ENCODE measurements around the gene ASZ1.

Gene ASZ1

DNA sequence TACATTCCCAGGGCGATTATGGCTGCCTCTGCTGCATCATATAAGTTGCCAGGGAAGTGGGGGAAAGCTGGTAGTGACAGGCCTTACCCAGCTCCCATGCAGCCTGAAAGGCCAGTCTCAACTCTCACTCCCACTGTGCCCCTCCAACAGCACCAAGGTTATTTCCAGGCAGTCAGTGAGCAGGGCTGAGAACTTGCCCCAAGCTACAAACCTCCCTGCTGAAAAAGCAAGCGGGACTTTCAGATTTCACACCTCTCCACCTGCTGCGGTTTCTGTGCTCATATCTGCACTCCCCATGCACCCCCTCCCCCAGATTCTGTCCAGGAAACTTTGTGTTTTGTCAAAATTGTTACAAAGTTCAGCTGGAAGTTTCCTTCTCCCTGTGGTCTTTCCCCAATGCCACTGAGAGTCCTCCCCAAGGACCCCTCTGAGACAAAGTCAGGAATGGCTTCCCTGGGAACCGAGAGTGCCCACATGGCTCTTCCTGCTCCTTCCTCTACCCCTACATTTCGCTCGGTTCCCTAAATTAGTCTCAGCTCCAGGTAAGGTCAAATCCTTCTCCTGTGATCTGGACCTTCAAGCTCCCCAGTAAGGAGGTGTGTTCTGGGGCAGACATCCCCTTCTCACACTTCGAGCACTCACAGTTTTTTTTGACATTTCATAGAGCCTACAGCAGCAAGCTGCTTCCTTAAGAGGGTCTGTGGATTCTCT is 79.2 kb downstream of the ASZ1 start:
- H3K9me3 ChIP-seq: no peaks in the 10 kb centered on the region
- no peaks in the 10 kb centered on the region for H3K36me3 ChIP-seq (replicated peaks)
- peaks cover 4% of the 10 kb centered on the region; the same call in 1 of the 2 replicates for H3K4me1 ChIP-seq
- in situ Hi-C loops (cut with MboI; ENCODE audit: low sequenced_read_pairs): no loop called here
- H3K4me3 ChIP-seq: no peak overlapping the region
- peaks cover 4% of the 10 kb centered on the region for H3K27me3 ChIP-seq (ENCODE audit: low read depth)
- DNase-seq (ENCODE audit: low spot score in 2 of 2): no peak

GRCh38 chr7:117347480-117347879 is 79.8 kb downstream of the ASZ1 start:
- no peak overlapping the region for H3K4me3 ChIP-seq
- in situ Hi-C loops (cut with MboI; ENCODE audit: low sequenced_read_pairs): no loop called here
- DNase-seq (ENCODE audit: low spot score in 2 of 2): no peak
- H3K27me3 ChIP-seq (ENCODE audit: low read depth): peaks cover 4% of the 10 kb centered on the region
- H3K36me3 ChIP-seq (replicated peaks): no peaks in the 10 kb centered on the region
- no peaks in the 10 kb centered on the region for H3K9me3 ChIP-seq
- H3K4me1 ChIP-seq: peaks cover 4% of the 10 kb centered on the region; the same call in 1 of the 2 replicates

DNA sequence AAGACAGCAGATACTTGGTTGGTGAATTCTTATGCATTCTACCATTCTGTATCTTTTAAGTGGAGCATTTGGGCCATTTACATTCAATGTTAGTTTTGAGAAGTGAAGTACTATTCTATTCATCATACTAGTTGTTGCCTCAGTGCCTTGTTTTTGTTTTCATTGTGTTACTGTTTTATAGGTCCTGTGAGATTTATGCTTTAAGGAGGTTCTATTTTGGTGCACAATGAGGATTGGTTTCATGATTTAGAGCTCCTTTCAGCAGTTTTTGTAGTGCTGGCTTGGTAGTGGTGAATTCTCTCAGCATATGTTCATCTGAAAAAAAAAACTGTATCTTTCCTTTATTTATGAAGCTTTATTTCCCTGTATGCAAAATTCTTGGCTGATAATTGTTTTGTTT is 81.1 kb downstream of the ASZ1 start:
- DNase-seq (ENCODE audit: low spot score in 2 of 2): peak in 1 of 2 experiments; percentile 13
- H3K27me3 ChIP-seq (ENCODE audit: low read depth): peaks cover 4% of the 10 kb centered on the region
- in situ Hi-C loops (cut with MboI; ENCODE audit: low sequenced_read_pairs): no loop called here
- peaks cover 4% of the 10 kb centered on the region; the same call in 1 of the 2 replicates for H3K4me1 ChIP-seq
- H3K9me3 ChIP-seq: no peaks in the 10 kb centered on the region
- no peaks in the 10 kb centered on the region for H3K36me3 ChIP-seq (replicated peaks)
- no peak overlapping the region for H3K4me3 ChIP-seq

DNA sequence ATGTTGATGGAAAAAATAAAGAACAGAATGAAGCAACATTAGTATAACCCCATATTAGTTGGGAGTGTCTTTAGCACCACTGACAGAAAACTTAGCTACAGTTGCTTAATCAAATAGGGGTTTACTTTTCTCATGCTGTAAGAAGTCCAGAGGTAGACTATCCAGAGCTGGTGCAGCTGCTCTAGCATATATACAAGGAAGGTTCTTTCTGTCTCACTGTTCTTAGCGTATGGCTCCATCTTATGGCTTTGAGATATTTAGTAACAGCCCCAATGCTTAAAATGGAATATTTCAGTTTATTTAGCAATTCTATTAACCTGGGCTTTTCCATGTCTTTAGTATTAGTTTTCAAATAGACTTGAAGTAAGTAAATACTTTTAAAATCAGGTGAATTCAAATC is 89.3 kb downstream of the ASZ1 start:
- H3K9me3 ChIP-seq: no peaks in the 10 kb centered on the region

GRCh38 chr7:117333168-117333567 is 94.1 kb downstream of the ASZ1 start:
- Histone ChIP-seq H3K36me3 (replicated peaks) (no peaks in the 10 kb centered on the region), H3K27me3 (ENCODE audit: low read depth) (peaks cover 3% of the 10 kb centered on the region; the same call in 1 of the 2 replicates), H3K4me3 (no peak overlapping the region), H3K9me3 (no peaks in the 10 kb centered on the region), H3K4me1 (no peaks in the 10 kb centered on the region)
- no peak for DNase-seq (ENCODE audit: low spot score in 2 of 2)
- in situ Hi-C loops (cut with MboI; ENCODE audit: low sequenced_read_pairs): no loop called here

More for the DNA sequence above, 89.3 kb downstream of the ASZ1 start:
- no peak for DNase-seq (ENCODE audit: low spot score in 2 of 2)
- Histone ChIP-seq H3K36me3 (replicated peaks) (no peaks in the 10 kb centered on the region), H3K27me3 (ENCODE audit: low read depth) (peaks cover 3% of the 10 kb centered on the region; the same call in 1 of the 2 replicates), H3K4me1 (no peaks in the 10 kb centered on the region), H3K4me3 (no peak overlapping the region)
- in situ Hi-C loops (cut with MboI; ENCODE audit: low sequenced_read_pairs): no loop called here

GRCh38 chr7:117332031-117332430 is 95.3 kb downstream of the ASZ1 start:
- in situ Hi-C loops (cut with MboI; ENCODE audit: low sequenced_read_pairs): no loop called here
- H3K4me1 ChIP-seq: no peaks in the 10 kb centered on the region
- H3K27me3 ChIP-seq (ENCODE audit: low read depth): peaks cover 3% of the 10 kb centered on the region; the same call in 1 of the 2 replicates
- H3K4me3 ChIP-seq: no peak overlapping the region
- no peaks in the 10 kb centered on the region for H3K9me3 ChIP-seq
- no peaks in the 10 kb centered on the region for H3K36me3 ChIP-seq (replicated peaks)
- DNase-seq (ENCODE audit: low spot score in 2 of 2): no peak

GRCh38 chr7:117325836-117326235 is 101.5 kb downstream of the ASZ1 start:
- H3K27me3 ChIP-seq (ENCODE audit: low read depth): peaks cover 47% of the 10 kb centered on the region
- DNase-seq (ENCODE audit: low spot score in 2 of 2): no peak
- in situ Hi-C loops (cut with MboI; ENCODE audit: low sequenced_read_pairs): no loop called here

GRCh38 chr7:117324960-117325359 is 102.3 kb downstream of the ASZ1 start:
- no peak overlapping the region for H3K4me3 ChIP-seq
- no peaks in the 10 kb centered on the region for H3K4me1 ChIP-seq

More at GRCh38 chr7:117325836-117326235, 101.5 kb downstream of the ASZ1 start:
- H3K4me3 ChIP-seq: no peak overlapping the region
- H3K36me3 ChIP-seq (replicated peaks): no peaks in the 10 kb centered on the region
- no peaks in the 10 kb centered on the region for H3K9me3 ChIP-seq
- H3K4me1 ChIP-seq: no peaks in the 10 kb centered on the region

DNA sequence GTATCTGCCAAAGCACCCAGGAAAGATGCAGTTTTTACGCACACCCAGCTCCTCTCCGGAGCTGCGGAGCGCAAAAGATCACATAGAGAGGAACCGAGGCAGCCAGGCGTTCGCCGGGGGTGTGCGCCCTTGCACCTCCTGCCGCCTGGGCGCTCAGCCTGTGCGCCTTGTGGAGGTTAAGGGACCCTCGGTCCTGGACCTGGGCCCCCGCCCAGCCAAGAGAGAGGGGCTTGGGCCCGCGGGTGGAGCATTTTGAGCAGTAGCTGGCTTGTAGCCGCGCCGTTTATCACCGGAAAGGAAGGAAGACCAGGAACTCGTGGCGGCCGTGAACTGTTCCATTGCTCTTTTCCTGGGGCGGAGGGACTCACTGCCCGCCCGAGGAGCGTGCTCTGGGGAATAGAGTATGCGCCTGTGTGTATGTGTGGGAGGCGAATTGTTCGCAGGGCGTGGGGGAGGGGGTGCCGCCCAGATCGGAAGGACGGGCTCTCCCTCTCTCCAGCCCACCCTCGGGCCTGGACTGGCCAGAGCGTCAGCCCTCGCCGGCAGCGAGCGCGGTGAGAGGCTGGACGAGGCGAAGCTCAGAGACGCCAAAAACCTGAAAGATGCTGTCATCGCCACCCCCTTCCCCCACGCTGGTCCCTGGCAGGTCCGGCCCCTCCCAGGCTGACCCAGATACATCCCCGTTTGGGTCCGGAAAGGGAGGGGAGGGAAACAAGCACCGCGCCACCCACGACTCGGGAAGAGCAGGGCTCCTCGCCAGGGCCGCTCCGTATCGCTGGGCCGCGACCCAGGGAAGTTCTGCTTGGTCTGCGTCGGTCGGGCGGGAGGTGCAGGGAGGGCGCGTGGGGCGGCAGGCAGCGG is 103.2 kb downstream of the ASZ1 start:
- Histone ChIP-seq H3K36me3 (replicated peaks) (no peaks in the 10 kb centered on the region), H3K27me3 (ENCODE audit: low read depth) (peaks cover 59% of the 10 kb centered on the region), H3K4me1 (no peaks in the 10 kb centered on the region), H3K4me3 (no peak overlapping the region), H3K9me3 (no peaks in the 10 kb centered on the region)
- no peak for DNase-seq (ENCODE audit: low spot score in 2 of 2)
- in situ Hi-C loops (cut with MboI; ENCODE audit: low sequenced_read_pairs): no loop called here

More at GRCh38 chr7:117324960-117325359, 102.3 kb downstream of the ASZ1 start:
- no peaks in the 10 kb centered on the region for H3K9me3 ChIP-seq
- peaks cover 55% of the 10 kb centered on the region for H3K27me3 ChIP-seq (ENCODE audit: low read depth)
- no peak for DNase-seq (ENCODE audit: low spot score in 2 of 2)
- H3K36me3 ChIP-seq (replicated peaks): no peaks in the 10 kb centered on the region
- in situ Hi-C loops (cut with MboI; ENCODE audit: low sequenced_read_pairs): no loop called here

- H3K4me3 ChIP-seq: no peak overlapping the region
- in situ Hi-C loops (cut with MboI; ENCODE audit: low sequenced_read_pairs): no loop called here
- DNase-seq (ENCODE audit: low spot score in 2 of 2): no peak
- no peaks in the 10 kb centered on the region for H3K36me3 ChIP-seq (replicated peaks)
- H3K27me3 ChIP-seq (ENCODE audit: low read depth): peaks cover 60% of the 10 kb centered on the region
- no peaks in the 10 kb centered on the region for H3K9me3 ChIP-seq
- no peaks in the 10 kb centered on the region for H3K4me1 ChIP-seq
Measured at GRCh38 chr7:117323305-117323850, 103.9 kb downstream of the ASZ1 start.

- Histone ChIP-seq H3K27me3 (ENCODE audit: low read depth) (peaks cover 65% of the 10 kb centered on the region), H3K36me3 (replicated peaks) (no peaks in the 10 kb centered on the region), H3K4me1 (no peaks in the 10 kb centered on the region), H3K4me3 (no peak within 1 kb of the TSS), H3K9me3 (no peaks in the 10 kb centered on the region)
- DNase-seq (ENCODE audit: low spot score in 2 of 2): no peak
- in situ Hi-C loops (cut with MboI; ENCODE audit: low sequenced_read_pairs): no loop called here
Measured at GRCh38 chr7:117322741-117323304, 104.5 kb downstream of the ASZ1 start, which contains the start of gene WNT2. TSS of gene WNT2 (minus strand) at chr7:117323058. CDS start at chr7:117322989, 69 bp downstream.

DNA sequence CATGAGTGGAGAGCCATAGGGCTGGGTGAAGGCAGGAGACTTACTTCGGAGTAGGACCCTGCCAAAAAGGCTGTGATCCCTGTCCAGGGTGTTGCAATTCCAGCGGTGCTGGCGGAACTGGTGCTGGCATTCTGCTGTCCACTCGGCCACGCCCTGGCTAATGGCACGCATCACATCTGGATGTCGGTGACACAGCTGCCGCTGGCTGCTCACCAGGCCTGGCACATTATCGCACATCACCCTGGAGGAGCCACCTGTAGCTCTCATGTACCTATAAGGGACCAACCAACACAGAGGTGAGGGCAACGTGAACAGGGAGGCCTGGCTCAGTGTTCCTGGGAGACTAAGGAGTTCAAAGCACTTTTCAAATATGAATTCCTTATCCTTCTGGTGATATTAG is 106.8 kb downstream of the ASZ1 start:
- H3K9me3 ChIP-seq: no peaks in the 10 kb centered on the region
- no peak for DNase-seq (ENCODE audit: low spot score in 2 of 2)
- no peaks in the 10 kb centered on the region for H3K4me1 ChIP-seq
- H3K27me3 ChIP-seq (ENCODE audit: low read depth): peaks cover 65% of the 10 kb centered on the region
- no peaks in the 10 kb centered on the region for H3K36me3 ChIP-seq (replicated peaks)
- H3K4me3 ChIP-seq: no peak overlapping the region
- in situ Hi-C loops (cut with MboI; ENCODE audit: low sequenced_read_pairs): no loop called here

DNA sequence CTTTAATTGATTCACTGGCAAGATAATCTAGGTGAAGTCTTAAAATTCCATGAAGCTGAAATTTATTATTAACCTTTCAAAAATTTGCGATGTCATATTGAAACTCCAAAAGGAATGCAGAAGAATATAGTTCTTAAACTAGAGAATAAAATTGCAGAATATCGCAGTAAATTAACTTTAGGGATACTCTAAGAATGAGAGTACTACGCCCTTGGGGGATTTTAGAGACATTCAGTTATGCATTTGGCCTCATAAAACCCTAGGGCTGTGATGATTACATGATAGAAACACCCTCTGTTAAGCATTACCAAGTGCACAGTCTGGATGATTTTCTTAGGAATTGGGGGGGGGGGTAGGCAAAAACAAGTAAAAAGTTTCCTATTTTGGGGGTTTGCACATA is 108.1 kb downstream of the ASZ1 start:
- Histone ChIP-seq H3K36me3 (replicated peaks) (no peaks in the 10 kb centered on the region), H3K27me3 (ENCODE audit: low read depth) (peaks cover 52% of the 10 kb centered on the region), H3K4me3 (no peak overlapping the region), H3K4me1 (no peaks in the 10 kb centered on the region), H3K9me3 (no peaks in the 10 kb centered on the region)
- DNase-seq (ENCODE audit: low spot score in 2 of 2): no peak
- in situ Hi-C loops (cut with MboI; ENCODE audit: low sequenced_read_pairs): no loop called here
